ENCODE results near the gene P2RX3.

Gene P2RX3

DNA sequence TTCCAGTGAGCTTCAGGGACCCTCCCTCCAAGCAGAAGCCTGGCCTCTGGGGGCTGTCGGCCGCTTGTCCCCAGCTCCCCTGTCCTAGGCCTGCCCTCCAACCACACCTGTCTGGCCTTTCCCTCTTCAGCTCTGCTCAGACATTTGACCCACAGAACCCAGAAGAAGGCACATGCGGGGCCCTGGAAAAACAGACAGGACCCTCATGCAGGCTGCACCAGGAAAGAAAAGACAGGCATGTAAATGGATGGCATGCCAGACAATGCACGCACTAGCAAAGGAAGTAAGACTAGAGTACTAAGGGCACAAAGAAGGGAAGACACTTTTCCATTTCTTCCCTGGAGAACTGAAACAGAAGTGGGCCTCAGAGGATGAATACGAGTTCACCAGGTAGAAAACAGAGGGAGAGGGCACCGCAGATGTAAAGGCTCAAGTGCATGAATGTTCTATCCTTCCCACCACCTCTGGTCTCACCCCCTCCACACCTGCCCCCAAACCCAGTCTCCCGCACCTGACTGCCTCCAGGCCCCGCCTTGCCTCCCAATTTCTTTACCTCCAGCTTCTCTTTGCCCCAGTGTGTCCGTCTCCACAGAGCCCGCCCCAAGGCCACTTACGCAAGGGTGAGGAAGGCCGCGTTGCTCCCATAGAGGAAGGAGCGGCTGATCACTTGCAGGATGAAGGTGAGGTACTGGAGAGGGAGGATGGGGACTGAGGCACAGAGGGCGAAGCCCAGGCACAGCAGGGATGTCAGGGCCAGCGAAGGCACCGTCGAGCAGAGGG, 71.4 kb downstream of the P2RX3 start:
- TF ChIP-seq POLR2AphosphoS5 (IDR thresholded peaks at IDR 0.05; ENCODE audit: low read depth, low read length), result no peak
- no peak for TF ChIP-seq SIN3A (IDR thresholded peaks at IDR 0.05; ENCODE audit: borderline replicate concordance, insufficient read depth, low read length)
- TF ChIP-seq FOXP2 (optimal IDR thresholded peaks at IDR 0.05; ENCODE audit: borderline replicate concordance, extremely low read depth, extremely low read length, insufficient read depth), result no peak
- TF ChIP-seq, protein P1, sequence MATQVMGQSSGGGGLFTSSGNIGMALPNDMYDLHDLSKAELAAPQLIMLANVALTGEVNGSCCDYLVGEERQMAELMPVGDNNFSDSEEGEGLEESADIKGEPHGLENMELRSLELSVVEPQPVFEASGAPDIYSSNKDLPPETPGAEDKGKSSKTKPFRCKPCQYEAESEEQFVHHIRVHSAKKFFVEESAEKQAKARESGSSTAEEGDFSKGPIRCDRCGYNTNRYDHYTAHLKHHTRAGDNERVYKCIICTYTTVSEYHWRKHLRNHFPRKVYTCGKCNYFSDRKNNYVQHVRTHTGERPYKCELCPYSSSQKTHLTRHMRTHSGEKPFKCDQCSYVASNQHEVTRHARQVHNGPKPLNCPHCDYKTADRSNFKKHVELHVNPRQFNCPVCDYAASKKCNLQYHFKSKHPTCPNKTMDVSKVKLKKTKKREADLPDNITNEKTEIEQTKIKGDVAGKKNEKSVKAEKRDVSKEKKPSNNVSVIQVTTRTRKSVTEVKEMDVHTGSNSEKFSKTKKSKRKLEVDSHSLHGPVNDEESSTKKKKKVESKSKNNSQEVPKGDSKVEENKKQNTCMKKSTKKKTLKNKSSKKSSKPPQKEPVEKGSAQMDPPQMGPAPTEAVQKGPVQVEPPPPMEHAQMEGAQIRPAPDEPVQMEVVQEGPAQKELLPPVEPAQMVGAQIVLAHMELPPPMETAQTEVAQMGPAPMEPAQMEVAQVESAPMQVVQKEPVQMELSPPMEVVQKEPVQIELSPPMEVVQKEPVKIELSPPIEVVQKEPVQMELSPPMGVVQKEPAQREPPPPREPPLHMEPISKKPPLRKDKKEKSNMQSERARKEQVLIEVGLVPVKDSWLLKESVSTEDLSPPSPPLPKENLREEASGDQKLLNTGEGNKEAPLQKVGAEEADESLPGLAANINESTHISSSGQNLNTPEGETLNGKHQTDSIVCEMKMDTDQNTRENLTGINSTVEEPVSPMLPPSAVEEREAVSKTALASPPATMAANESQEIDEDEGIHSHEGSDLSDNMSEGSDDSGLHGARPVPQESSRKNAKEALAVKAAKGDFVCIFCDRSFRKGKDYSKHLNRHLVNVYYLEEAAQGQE (IDR thresholded peaks at IDR 0.05; ENCODE audit: insufficient read depth in 1 of 2, low read depth in 2 of 2, low read length in 2 of 2), result no peak
- no peak for TF ChIP-seq TAF1 (IDR thresholded peaks at IDR 0.05; ENCODE audit: borderline replicate concordance, insufficient read depth, low read length)

DNA sequence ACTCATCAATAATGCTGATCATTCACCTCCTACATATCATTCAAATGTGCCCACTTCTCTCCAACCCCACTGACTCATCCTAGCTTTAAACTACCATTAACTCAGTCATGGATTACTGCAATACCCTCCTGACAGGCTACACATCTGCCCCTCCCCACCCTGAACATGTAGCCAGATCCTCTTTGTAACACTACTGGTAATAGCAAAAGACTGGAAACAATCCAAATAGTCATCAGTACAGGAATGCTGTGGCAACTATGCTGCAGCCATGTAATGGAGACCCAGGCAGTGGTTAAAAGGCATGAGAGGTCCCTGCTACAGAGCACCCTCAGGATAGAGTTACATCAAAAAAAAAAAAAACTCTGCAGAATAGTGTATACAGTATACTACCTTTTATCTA, 72.1 kb downstream of the P2RX3 start:
- TF ChIP-seq SIN3A (IDR thresholded peaks at IDR 0.05; ENCODE audit: borderline replicate concordance, insufficient read depth, low read length), result no peak
- TF ChIP-seq, protein P1 (IDR thresholded peaks at IDR 0.05; ENCODE audit: insufficient read depth in 1 of 2, low read depth in 2 of 2, low read length in 2 of 2), result no peak
- TF ChIP-seq TAF1 (IDR thresholded peaks at IDR 0.05; ENCODE audit: borderline replicate concordance, insufficient read depth, low read length), result no peak
- no peak for TF ChIP-seq POLR2AphosphoS5 (IDR thresholded peaks at IDR 0.05; ENCODE audit: low read depth, low read length)
- no peak for TF ChIP-seq FOXP2 (optimal IDR thresholded peaks at IDR 0.05; ENCODE audit: borderline replicate concordance, extremely low read depth, extremely low read length, insufficient read depth)

DNA sequence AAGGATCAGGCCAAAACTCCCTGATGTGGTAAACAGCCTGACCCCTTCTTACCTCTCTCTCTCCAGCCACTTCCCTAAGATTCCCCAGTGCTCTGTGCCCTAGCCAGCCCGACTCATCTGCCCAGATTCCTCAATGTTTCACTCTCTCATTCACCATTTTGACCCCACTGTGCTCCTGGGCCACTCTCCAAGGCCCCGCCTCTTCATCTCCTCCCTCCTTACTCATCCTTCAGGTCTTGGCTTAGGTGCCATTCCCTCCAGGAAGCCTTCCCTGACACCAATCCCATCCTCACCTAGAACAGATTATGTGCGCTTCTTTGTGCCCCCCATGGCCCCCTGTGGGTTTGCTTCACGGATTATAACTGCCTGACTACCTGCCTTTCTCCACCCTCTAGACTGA, 75.5 kb downstream of the P2RX3 start:
- TF ChIP-seq, protein P1 (IDR thresholded peaks at IDR 0.05; ENCODE audit: insufficient read depth in 1 of 2, low read depth in 2 of 2, low read length in 2 of 2), result no peak
- TF ChIP-seq FOXP2 (optimal IDR thresholded peaks at IDR 0.05; ENCODE audit: borderline replicate concordance, extremely low read depth, extremely low read length, insufficient read depth) (no peak), POLR2AphosphoS5 (IDR thresholded peaks at IDR 0.05; ENCODE audit: low read depth, low read length) (no peak), TAF1 (IDR thresholded peaks at IDR 0.05; ENCODE audit: borderline replicate concordance, insufficient read depth, low read length) (no peak), SIN3A (IDR thresholded peaks at IDR 0.05; ENCODE audit: borderline replicate concordance, insufficient read depth, low read length) (no peak)

DNA sequence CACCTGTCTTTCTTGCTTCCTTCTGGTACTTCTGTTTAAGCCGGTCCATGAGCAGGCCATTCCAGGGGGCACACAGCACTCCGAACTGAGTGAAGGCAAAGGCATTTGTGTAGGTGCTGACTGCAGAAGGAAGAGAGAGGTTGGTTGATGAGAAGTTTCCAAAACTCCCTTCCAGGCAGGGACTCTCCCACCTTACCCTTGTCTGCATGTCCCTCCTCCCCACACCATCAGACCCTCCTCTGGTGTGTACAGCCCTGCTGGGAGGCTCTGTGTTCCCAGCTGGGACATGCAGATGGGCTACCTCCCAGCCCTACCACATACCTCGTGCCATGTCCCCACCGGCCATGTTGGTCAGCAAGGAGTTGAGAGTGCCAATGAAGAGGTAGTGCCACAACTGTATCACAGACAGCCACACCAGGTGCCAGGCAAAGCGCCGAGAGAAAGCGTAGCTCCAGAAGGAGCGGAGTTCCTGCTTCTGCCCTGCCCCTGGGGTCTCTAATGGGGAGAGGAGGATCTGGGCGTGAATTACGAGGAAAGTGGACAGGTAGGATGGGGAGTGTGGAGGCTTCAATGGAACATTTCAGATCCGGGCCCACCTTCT, 76.6 kb downstream of the P2RX3 start:
- TF ChIP-seq FOXP2 (optimal IDR thresholded peaks at IDR 0.05; ENCODE audit: borderline replicate concordance, extremely low read depth, extremely low read length, insufficient read depth) (no peak), SIN3A (IDR thresholded peaks at IDR 0.05; ENCODE audit: borderline replicate concordance, insufficient read depth, low read length) (no peak), POLR2AphosphoS5 (IDR thresholded peaks at IDR 0.05; ENCODE audit: low read depth, low read length) (no peak), TAF1 (IDR thresholded peaks at IDR 0.05; ENCODE audit: borderline replicate concordance, insufficient read depth, low read length) (no peak)
- TF ChIP-seq, protein P1 (IDR thresholded peaks at IDR 0.05; ENCODE audit: insufficient read depth in 1 of 2, low read depth in 2 of 2, low read length in 2 of 2), result no peak

Measured in PFSK-1 (cell line).